ENCODE data around the gene FMNL3. TPM values are rescaled to one million over a fixed set of nuclear protein-coding genes. Genes with fewer than 3 reads are reported as not detected.
A peak's percentile ranks its signal among the peaks of the same experiment; 100 is the strongest.
"Not testable (repeated sequence)": the region's sequence is repeated elsewhere in the genome, so short reads cannot be mapped to it uniquely, and the experiment has no call there.

The FMNL3 gene
- total RNA-seq, 1 experiment from 2014 or later, result 11.4 TPM

DNA sequence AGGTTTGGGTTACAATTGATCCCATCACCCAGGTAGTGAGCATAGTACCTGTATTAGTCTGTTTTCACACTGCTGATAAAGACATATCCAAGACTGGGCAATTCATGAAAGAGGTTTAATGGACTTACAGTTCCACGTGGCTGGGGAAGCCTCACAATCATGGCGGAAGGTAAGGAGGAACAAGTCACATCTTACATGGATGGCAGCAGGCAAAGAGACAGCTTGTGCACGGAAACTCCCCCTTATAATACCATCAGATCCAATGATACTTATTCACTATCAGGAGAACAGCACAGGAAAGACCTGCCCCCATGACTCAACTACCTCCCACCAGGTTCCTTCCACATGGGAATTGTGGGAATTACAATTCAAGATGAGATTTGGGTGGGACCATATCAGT, 14.2 kb upstream of the FMNL3 start:
- H3K9me3 ChIP-seq (ENCODE audit: low read length); H3K79me2 ChIP-seq (ENCODE audit: low read length); H3K4me2 ChIP-seq (ENCODE audit: low read depth, low read length, poor library complexity, severe bottlenecking); H3K27me3 ChIP-seq (ENCODE audit: low read length); H3K9ac ChIP-seq (ENCODE audit: low read length); DNase-seq; H4K20me1 ChIP-seq (ENCODE audit: insufficient read depth, low read depth, low read length); H3K4me3 ChIP-seq (ENCODE audit: low read length); H3K9me2 ChIP-seq (replicated peaks; ENCODE audit: insufficient read depth, low read length); H3K27ac ChIP-seq (ENCODE audit: low read length); H2AFZ ChIP-seq (ENCODE audit: low read length); H3K36me3 ChIP-seq (ENCODE audit: insufficient read depth, low read length): not testable (repeated sequence)
- H3K4me1 ChIP-seq (ENCODE audit: low read length), result peaks cover 13% of the 10 kb centered on the region

DNA sequence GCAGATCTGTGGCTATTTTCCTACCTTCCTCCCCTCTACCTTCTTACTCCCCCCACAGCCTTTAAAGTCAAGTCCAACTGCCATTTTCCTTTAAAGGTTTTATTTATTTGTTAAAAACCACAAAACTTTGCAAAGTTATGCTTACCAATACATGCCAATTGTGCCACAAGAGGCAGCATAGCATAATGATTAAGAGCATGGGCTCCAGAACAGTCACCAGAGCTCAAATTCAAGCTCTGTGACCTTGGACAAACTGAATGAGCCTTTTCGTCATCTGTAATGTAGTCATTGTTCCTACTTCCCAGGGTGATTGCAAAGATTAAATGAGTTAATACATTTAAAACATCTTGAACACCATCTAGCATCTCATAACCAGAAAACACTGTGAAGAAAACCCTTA, 13.0 kb upstream of the FMNL3 start:
- no peaks in the 10 kb centered on the region for H3K79me2 ChIP-seq (ENCODE audit: low read length)
- H3K36me3 ChIP-seq (ENCODE audit: insufficient read depth, low read length), result no peaks in the 10 kb centered on the region
- H3K9ac ChIP-seq (ENCODE audit: low read length), result no peak overlapping the region
- H3K4me3 ChIP-seq (ENCODE audit: low read length), result no peak overlapping the region
- no peaks in the 10 kb centered on the region for H4K20me1 ChIP-seq (ENCODE audit: insufficient read depth, low read depth, low read length)
- no peak overlapping the region for H3K4me2 ChIP-seq (ENCODE audit: low read depth, low read length, poor library complexity, severe bottlenecking)
- H3K9me3 ChIP-seq (ENCODE audit: low read length), result no peaks in the 10 kb centered on the region
- no peak overlapping the region for H3K27ac ChIP-seq (ENCODE audit: low read length)
- DNase-seq, result peak; percentile 57
- H3K27me3 ChIP-seq (ENCODE audit: low read length), result no peaks in the 10 kb centered on the region
- H3K4me1 ChIP-seq (ENCODE audit: low read length), result peaks cover 24% of the 10 kb centered on the region
- no peak overlapping the region for H2AFZ ChIP-seq (ENCODE audit: low read length)
- no peaks in the 10 kb centered on the region for H3K9me2 ChIP-seq (replicated peaks; ENCODE audit: insufficient read depth, low read length)

DNA sequence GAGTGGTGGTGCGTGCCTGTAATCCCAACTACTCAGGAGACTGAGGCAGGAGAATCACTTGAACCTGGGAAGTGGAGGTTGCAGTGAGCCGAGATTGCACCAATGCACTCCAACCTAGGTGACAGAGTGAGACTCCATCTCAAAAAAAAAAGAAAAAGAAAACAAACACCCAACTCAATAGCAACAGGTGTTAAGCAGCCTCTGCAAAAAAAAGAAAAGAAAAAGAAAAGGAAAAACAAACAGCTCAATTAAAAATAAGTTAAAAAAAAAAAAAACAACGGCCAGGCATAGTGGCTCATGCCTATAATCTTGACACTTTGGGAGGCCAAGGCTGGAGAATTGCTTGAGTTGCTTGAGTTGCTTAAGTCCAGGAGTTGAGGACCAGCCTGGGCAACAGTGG, 10.6 kb upstream of the FMNL3 start:
- H2AFZ ChIP-seq (ENCODE audit: low read length); DNase-seq; H3K79me2 ChIP-seq (ENCODE audit: low read length); H3K27me3 ChIP-seq (ENCODE audit: low read length); H3K4me2 ChIP-seq (ENCODE audit: low read depth, low read length, poor library complexity, severe bottlenecking); H3K9me2 ChIP-seq (replicated peaks; ENCODE audit: insufficient read depth, low read length); H3K27ac ChIP-seq (ENCODE audit: low read length); H3K36me3 ChIP-seq (ENCODE audit: insufficient read depth, low read length); H4K20me1 ChIP-seq (ENCODE audit: insufficient read depth, low read depth, low read length); H3K9me3 ChIP-seq (ENCODE audit: low read length); H3K4me3 ChIP-seq (ENCODE audit: low read length); H3K9ac ChIP-seq (ENCODE audit: low read length): not testable (repeated sequence)
- peaks cover 24% of the 10 kb centered on the region for H3K4me1 ChIP-seq (ENCODE audit: low read length)

DNA sequence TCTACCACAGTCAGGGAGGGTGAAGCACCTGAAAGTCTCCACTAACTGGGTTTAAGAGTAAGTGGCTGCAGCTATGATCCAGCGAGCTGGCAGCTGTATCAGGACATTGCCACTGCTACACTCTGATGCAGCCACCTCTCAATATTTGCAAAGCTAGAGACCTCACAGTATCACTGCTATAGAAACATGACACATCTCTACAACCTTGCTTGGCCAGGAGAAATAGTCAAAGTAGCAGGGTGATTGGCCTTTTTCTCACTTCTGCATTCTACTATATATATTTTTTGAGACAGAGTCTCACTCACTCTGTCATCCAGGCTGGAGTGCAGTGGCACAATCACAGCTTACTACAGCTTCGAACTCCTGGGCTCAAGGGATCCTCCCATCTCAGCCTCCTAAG, 9.3 kb upstream of the FMNL3 start:
- peak overlapping the region; percentile 7; the same call in 1 of the 2 replicates for H3K4me3 ChIP-seq (ENCODE audit: low read length)
- H3K9ac ChIP-seq (ENCODE audit: low read length), result peak overlapping the region; percentile 37; the same call in 1 of the 2 replicates
- H3K9me2 ChIP-seq (replicated peaks; ENCODE audit: insufficient read depth, low read length), result no peaks in the 10 kb centered on the region
- peak overlapping the region; percentile 64 for H3K4me2 ChIP-seq (ENCODE audit: low read depth, low read length, poor library complexity, severe bottlenecking)
- no peaks in the 10 kb centered on the region for H3K9me3 ChIP-seq (ENCODE audit: low read length)
- H3K4me1 ChIP-seq (ENCODE audit: low read length), result peaks cover 24% of the 10 kb centered on the region
- H3K27me3 ChIP-seq (ENCODE audit: low read length), result no peaks in the 10 kb centered on the region
- H2AFZ ChIP-seq (ENCODE audit: low read length), result peak overlapping the region; percentile 71; the same call in 1 of the 2 replicates
- no peaks in the 10 kb centered on the region for H3K36me3 ChIP-seq (ENCODE audit: insufficient read depth, low read length)
- peak overlapping the region; percentile 86 for H3K27ac ChIP-seq (ENCODE audit: low read length)
- no peaks in the 10 kb centered on the region for H3K79me2 ChIP-seq (ENCODE audit: low read length)
- peak; percentile 90 for DNase-seq
- H4K20me1 ChIP-seq (ENCODE audit: insufficient read depth, low read depth, low read length), result no peaks in the 10 kb centered on the region

DNA sequence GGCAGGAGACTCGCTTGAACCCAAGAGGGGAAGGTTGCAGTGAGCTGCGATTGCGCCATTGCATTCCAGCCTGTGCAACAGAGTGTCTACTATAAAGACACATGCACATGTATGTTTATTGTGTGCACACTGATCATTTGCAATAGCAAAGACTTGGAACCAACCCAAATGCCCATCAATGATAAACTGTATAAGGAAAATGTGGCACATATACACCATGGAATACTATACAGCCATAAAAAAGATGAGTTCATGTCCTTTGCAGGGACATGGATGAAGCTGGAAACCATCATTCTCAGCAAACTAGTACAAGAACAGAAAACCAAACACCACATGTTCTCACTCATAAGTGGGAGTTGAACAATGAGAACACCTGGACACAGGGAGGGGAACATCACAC, 6.7 kb upstream of the FMNL3 start:
- H3K79me2 ChIP-seq (ENCODE audit: low read length); H3K36me3 ChIP-seq (ENCODE audit: insufficient read depth, low read length); H3K4me3 ChIP-seq (ENCODE audit: low read length); H3K9ac ChIP-seq (ENCODE audit: low read length); H3K9me3 ChIP-seq (ENCODE audit: low read length); H2AFZ ChIP-seq (ENCODE audit: low read length); H3K4me2 ChIP-seq (ENCODE audit: low read depth, low read length, poor library complexity, severe bottlenecking); H3K27me3 ChIP-seq (ENCODE audit: low read length); H4K20me1 ChIP-seq (ENCODE audit: insufficient read depth, low read depth, low read length); H3K9me2 ChIP-seq (replicated peaks; ENCODE audit: insufficient read depth, low read length); DNase-seq; H3K27ac ChIP-seq (ENCODE audit: low read length): not testable (repeated sequence)
- H3K4me1 ChIP-seq (ENCODE audit: low read length), result peaks cover 24% of the 10 kb centered on the region

DNA sequence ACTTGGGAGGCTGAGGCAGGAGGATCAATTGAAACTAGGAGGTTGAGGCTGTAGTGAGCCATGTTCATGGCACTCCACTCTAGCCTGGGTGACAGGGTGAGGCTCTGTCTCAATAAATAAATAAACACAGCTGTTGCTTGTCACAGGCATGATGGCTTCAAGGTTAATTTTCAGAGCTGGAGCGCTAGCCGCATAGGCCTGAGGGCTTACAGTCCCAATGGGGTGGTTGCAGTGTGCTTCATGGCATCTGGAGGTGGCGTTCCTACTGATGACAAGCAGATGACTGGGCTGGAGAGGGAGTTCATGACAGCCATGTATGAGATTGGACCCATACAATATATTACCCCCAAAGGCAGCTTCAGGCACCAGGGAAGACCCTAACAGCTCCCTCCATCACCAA, 1.6 kb upstream of the FMNL3 start:
- no peak overlapping the region for H3K9ac ChIP-seq (ENCODE audit: low read length)
- DNase-seq, result no peak
- H3K4me1 ChIP-seq (ENCODE audit: low read length), result peaks cover 22% of the 10 kb centered on the region
- H3K9me3 ChIP-seq (ENCODE audit: low read length), result no peaks in the 10 kb centered on the region
- no peak overlapping the region for H2AFZ ChIP-seq (ENCODE audit: low read length)
- no peak overlapping the region for H3K4me2 ChIP-seq (ENCODE audit: low read depth, low read length, poor library complexity, severe bottlenecking)
- H3K27ac ChIP-seq (ENCODE audit: low read length), result no peak overlapping the region
- no peaks in the 10 kb centered on the region for H3K27me3 ChIP-seq (ENCODE audit: low read length)
- no peak overlapping the region for H3K4me3 ChIP-seq (ENCODE audit: low read length)
- no peaks in the 10 kb centered on the region for H3K79me2 ChIP-seq (ENCODE audit: low read length)
- no peaks in the 10 kb centered on the region for H3K36me3 ChIP-seq (ENCODE audit: insufficient read depth, low read length)
- no peaks in the 10 kb centered on the region for H3K9me2 ChIP-seq (replicated peaks; ENCODE audit: insufficient read depth, low read length)
- H4K20me1 ChIP-seq (ENCODE audit: insufficient read depth, low read depth, low read length), result peaks cover 5% of the 10 kb centered on the region; the same call in 1 of the 2 replicates

DNA sequence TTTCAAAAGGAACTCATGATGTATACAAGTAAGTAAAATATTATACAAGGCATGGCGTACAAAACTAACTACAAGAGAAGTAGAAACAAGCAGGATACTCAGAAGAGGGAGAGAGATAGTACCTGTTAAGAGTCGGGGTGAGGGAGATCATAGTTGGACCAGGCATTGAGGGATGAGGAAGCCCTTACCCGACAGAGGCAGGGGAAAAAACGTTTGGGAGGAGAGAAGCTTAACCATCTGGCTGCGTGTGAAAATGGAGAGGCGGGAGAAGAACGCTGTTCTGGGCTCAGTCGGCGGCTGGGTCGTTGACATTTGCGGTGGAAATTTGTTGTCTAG, 575 bp upstream of the FMNL3 start:
- no peaks in the 10 kb centered on the region for H3K79me2 ChIP-seq (ENCODE audit: low read length)
- no peak overlapping the region for H3K4me2 ChIP-seq (ENCODE audit: low read depth, low read length, poor library complexity, severe bottlenecking)
- no peaks in the 10 kb centered on the region for H3K36me3 ChIP-seq (ENCODE audit: insufficient read depth, low read length)
- H3K4me1 ChIP-seq (ENCODE audit: low read length), result peaks cover 25% of the 10 kb centered on the region
- no peak overlapping the region for H2AFZ ChIP-seq (ENCODE audit: low read length)
- H4K20me1 ChIP-seq (ENCODE audit: insufficient read depth, low read depth, low read length), result peaks cover 11% of the 10 kb centered on the region; the same call in 1 of the 2 replicates
- H3K27ac ChIP-seq (ENCODE audit: low read length), result no peak overlapping the region
- H3K9me2 ChIP-seq (replicated peaks; ENCODE audit: insufficient read depth, low read length), result no peaks in the 10 kb centered on the region
- no peaks in the 10 kb centered on the region for H3K27me3 ChIP-seq (ENCODE audit: low read length)
- H3K4me3 ChIP-seq (ENCODE audit: low read length), result no peak overlapping the region
- no peaks in the 10 kb centered on the region for H3K9me3 ChIP-seq (ENCODE audit: low read length)
- no peak overlapping the region for H3K9ac ChIP-seq (ENCODE audit: low read length)
- no peak for DNase-seq

DNA sequence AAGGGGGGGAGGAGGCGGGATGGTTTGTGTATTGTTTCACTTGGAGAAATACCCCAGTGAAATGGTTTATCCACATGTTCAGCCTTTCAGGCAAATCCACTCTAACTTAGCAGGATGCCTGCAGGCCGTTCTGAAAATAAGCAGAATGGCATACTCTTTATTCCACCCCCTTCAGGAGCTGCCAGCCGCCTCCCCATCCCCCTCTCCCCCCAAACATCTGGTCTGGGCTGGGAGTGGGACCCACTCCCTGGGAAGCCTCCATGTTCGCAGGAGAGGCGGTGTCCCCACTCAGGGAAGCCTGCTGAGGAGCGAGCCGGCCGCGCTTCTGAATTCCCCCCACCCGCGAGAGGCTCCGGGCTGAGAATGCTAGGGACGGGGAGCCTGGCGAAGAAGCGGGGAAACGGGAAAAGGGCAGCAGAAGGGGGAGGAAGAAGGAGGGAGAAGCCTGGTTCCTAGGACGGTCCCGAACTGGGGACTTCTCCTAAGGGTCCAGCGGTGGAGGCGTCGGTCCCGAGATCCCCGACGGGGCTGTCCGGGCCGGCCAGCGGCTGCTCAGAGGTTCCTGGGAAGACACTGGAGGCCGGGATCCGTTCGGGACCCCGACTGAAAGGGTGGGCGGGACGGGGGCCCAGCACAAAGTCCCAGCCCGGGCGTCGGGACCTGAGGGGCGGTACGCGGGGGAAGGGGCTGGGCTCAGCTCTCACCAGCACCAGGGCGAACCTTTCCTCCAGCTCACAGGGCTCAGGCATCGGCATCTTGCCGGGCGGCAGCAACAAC, 666 bp downstream of the FMNL3 start:
- DNase-seq, result peak; percentile 44
- H3K79me2 ChIP-seq (ENCODE audit: low read length), result no peaks in the 10 kb centered on the region

More for the DNA sequence above, 666 bp downstream of the FMNL3 start:
- peak overlapping the region; percentile 78 for H3K9ac ChIP-seq (ENCODE audit: low read length)
- H3K36me3 ChIP-seq (ENCODE audit: insufficient read depth, low read length), result no peaks in the 10 kb centered on the region
- H3K27me3 ChIP-seq (ENCODE audit: low read length), result no peaks in the 10 kb centered on the region
- H3K9me2 ChIP-seq (replicated peaks; ENCODE audit: insufficient read depth, low read length), result no peaks in the 10 kb centered on the region
- H3K27ac ChIP-seq (ENCODE audit: low read length), result no peak overlapping the region
- H3K9me3 ChIP-seq (ENCODE audit: low read length), result no peaks in the 10 kb centered on the region
- peak overlapping the region; percentile 96; the same call in 1 of the 2 replicates for H2AFZ ChIP-seq (ENCODE audit: low read length)
- H4K20me1 ChIP-seq (ENCODE audit: insufficient read depth, low read depth, low read length), result peaks cover 11% of the 10 kb centered on the region; the same call in 1 of the 2 replicates
- H3K4me1 ChIP-seq (ENCODE audit: low read length), result peaks cover 32% of the 10 kb centered on the region
- peak overlapping the region; percentile 73 for H3K4me3 ChIP-seq (ENCODE audit: low read length)
- peak overlapping the region; percentile 83 for H3K4me2 ChIP-seq (ENCODE audit: low read depth, low read length, poor library complexity, severe bottlenecking)

Data from Karpas-422 (cell line).